IPS DF 19.7 (cell line): ENCODE measurements around the gene SSBP3.
"Not testable (repeated sequence)": the region's sequence is repeated elsewhere in the genome, so short reads cannot be mapped to it uniquely, and the experiment has no call there.

Experiments used
- DNase-seq: peaks from one replicate; pipeline ENCODE4 v3.0.0-alpha.2; 2013; ENCODE audit warnings: low read depth, low spot score

The SSBP3 gene

GRCh38 chr1:54244655-54245054, 161.5 kb downstream of the SSBP3 start:
- DNase-seq: no peak

GRCh38 chr1:54243022-54243421, 163.2 kb downstream of the SSBP3 start:
- no peak for DNase-seq

DNA sequence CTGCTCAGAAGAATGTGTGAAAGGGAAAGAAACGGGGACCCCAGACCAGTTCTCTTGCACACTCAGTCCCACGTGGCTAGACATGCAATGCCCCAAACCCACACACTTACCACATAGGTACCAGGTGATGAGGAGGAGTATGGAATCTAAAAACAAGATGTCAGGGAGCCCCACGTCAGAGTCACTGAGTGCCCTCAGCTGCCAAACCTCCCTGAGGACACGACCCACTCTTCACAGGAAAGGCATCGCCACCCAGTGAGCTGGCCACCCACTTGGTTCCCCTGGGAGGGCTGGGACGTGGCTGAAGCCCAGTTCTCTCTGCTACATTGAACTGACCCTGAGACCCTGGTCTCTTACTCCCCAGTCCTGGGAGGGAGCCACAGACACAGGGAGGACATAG, 164.8 kb downstream of the SSBP3 start:
- no peak for DNase-seq

DNA sequence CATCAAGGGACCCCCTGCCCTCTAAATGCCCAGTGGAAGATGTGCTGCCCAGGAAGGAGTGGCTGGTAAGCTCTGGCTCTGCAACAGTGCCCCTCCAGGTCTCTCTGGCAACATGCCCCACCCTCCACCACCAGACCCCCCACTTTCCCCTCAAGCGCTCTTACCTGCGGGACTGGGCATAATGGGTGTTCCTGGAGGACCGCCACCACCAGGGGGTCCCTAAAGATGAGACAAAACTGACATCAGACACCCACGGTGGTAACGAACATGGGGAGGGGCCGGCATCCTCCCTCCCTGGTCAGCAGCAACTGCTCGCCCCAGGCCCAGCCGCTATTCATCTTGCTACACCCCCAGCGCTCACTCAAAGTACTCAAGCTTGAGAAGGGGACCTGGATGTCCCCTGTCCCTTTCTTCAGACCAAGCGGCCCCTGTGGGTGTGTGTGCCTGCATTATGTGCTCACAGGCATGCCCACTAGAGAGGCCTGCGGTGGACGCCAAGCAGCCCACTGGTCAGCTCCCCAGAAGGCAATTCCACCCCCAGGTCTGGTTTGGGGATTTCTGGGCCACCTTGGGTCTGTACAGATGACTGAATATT, 165.4 kb downstream of the SSBP3 start:
- no peak for DNase-seq

DNA sequence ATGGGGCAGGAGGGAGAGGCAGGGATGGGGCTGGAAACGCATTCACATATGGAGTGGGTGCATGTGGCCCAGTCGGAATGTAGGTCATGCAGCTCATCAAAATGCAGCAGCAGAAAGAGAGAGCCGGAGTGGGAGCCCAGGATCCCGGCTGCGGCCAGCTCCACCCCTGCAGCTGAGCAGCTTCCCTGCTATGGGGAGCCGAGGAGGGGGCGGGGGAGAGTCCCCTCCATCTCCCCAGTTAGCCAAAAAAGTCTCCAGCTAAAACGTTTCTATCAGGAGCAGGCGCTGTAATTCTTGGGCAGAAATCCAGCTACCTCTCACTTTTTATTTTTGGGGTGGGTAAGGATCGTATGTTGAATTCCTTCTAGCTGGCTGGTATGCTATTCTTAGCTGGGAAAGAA, 166.6 kb downstream of the SSBP3 start:
- no peak for DNase-seq

GRCh38 chr1:54239035-54239383, 167.2 kb downstream of the SSBP3 start:
- DNase-seq: no peak

DNA sequence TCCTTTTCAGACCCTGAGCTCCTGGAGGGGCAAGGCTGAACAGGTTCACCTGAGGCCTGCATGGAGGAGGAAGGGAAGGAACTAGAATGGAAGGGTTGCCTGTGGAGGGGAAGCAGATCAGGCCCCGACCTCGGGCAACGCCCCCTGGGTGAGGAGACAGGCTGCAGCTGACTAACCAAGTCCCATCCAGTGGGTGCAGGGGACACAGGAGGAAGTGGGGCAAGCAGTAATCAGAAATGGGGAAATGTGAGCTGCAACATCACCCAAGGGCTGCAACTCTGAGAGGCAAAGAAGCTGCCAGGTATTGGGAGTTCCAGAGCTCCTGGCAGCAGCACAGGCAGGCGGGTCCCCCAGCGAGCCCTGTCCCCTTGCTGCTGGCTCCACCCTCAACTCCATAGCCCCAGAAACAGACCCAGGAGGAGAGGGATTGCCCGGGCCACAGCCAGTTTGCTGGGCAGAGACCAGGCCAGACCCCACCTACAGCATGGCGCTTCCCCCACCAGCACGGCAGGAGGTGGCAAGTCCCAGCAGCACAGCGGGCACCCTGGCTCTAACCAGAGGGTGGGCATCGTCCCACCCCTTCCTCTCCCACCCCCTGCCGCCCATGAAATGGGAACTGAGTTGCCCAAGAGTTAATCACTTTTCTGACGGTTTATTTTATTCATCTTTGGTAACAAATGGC, 167.7 kb downstream of the SSBP3 start:
- no peak for DNase-seq

GRCh38 chr1:54237586-54237985, 168.6 kb downstream of the SSBP3 start:
- DNase-seq: no peak

DNA sequence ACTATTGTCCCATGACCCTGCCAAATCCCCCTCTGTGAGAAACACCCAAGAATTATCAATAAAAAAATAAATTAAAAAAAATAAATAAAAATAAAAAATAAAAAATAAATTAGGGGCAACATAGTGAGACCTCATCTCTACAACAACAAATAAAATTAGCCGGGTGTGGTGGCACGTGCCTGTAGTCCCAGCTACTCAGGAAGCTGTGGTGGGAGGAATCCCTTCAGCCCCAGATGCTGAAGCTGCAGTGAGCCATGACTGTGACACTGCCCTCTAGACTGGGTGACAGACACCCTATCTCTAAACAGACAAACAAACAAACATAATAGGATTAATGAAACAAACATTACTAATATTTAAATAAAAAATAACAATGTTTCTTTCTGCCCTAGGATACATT, 171.9 kb downstream of the SSBP3 start:
- DNase-seq: no peak

DNA sequence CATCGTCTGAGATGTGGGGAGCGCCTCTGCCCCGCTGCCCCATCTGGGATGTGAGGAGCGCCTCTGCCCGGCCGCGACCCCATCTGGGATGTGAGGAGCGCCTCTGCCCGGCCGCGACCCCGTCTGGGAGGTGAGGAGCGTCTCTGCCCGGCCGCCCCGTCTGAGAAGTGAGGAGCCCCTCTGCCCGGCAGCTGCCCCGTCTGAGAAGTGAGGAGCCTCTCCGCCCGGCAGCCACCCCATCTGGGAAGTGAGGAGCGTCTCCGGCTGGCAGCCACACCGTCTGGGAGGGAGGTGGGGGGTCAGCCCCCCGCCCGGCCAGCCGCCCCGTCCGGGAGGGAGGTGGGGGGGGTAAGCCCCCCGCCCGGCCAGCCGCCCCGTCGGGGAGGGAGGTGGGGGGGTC, 173.0 kb downstream of the SSBP3 start:
- not testable (repeated sequence) for DNase-seq

- DNase-seq: no peak
Measured at GRCh38 chr1:54230507-54231339, 175.5 kb downstream of the SSBP3 start.

DNA sequence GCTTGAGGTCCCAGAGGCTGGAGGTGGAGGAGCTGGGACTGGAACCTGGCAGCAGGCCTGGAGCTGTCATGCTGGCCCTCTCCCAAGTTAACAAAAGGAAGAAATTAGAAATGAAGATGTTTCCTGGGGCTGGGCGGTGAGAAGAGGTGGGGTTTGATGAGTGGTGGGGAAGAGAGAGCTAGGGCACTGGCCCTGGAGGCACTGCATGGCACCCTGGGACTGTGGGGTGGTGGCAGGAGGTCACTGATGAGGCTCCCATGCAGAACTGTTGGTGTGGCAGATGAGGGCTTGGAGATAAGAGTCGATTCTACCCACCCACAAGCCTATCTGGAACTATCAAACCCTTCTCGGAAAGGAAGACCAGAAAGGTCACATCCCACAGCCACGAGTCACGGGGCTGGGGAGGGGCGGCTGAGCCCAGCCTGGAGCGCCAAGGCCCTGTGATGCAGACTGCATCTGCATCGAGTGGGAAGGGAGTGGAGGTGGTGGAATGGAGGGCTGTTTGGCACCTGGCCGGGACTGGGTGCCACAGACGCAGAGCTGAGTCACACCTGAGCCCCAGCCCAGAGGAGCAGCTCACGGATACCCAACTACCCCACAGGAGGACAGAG, 176.8 kb downstream of the SSBP3 start:
- DNase-seq: no peak

DNA sequence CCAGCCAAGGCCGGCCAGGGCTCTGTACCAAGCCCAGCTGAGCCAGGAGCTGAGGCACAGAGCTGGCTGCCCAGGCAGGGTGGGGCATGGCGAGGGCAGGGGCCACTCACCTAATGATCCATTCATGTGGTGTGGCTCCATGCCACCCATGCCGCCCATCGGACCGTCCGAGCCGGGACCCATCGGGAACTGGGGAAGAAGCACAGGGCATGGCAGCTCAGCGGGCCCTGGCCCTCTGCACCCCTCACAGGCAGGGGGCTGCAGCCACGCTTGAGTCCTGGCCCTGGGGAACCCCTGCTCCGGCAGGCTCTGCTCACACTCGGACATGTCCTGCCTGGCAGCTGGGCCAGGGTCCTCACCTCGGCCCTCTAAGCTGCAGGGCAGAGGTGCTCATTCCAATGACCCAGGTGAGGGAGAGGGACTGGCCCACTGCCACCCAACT, 177.5 kb downstream of the SSBP3 start:
- DNase-seq: no peak

DNA sequence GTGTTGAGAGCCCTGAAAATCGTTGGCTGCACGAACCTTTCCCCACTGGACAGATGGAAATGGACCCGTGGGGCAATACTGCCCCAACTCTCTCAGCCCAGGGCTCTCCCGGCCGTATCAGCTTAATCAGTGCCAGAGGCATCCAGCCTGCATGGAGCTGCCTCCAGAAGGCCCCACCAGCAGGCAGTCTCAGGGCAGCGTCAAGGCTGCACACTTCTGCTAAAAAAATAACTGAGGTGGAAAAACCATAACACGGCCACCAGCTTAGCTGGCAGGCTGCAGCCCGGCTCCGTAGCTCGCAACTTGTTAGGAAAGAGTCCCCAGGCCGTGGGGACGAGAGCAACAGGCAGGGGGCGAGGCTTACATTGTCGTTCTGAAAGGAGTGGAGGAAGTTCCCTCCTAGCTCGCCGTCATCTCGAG, 178.3 kb downstream of the SSBP3 start:
- DNase-seq: no peak

DNA sequence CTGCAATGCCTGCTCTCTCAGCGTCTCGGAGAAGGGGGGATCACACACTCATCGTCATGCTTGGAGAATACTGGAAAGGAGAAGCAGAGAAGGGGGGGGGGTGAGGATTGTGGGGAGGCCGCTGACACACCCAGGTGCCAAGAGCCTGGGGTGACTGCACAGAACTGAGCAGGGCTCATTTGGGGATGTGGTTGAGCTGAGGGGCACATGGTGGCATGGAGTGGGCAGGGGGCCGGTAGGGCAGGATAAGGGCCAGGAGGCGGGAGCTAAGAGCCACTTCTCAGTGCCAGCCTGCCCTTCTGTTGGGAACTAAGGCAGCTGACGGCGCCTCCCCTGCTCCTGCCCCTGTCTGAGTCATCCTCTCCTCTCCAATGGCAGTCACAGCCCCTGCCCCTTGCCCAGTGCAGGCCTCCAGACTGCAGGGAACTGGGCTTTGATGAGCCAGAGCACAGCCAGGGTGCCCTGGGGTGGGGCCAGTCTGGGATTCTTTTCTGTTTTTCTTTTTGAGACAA, 179.0 kb downstream of the SSBP3 start:
- DNase-seq: no peak

GRCh38 chr1:54225986-54226559, 180.1 kb downstream of the SSBP3 start:
- DNase-seq: no peak

GRCh38 chr1:54225378-54225777, 180.8 kb downstream of the SSBP3 start:
- DNase-seq: no peak

DNA sequence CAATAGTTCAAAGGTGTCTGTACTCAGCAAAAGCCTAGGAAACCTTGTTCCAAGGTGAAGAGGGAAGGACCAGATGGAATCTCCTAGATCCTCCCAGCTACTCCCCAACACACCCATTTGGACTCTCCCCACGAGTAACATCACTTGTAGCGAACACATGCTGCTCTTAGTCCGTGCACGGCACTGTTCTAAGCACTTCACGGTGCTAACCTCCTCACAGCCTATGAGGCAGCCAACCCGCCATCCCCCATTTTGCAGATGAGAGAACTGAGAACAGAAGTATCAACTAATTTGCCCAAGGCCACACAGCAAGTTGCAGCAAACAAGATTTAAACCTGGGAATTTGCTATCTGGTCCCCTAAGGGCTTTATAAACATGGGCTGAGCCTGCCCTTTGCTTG, 182.0 kb downstream of the SSBP3 start:
- no peak for DNase-seq

DNA sequence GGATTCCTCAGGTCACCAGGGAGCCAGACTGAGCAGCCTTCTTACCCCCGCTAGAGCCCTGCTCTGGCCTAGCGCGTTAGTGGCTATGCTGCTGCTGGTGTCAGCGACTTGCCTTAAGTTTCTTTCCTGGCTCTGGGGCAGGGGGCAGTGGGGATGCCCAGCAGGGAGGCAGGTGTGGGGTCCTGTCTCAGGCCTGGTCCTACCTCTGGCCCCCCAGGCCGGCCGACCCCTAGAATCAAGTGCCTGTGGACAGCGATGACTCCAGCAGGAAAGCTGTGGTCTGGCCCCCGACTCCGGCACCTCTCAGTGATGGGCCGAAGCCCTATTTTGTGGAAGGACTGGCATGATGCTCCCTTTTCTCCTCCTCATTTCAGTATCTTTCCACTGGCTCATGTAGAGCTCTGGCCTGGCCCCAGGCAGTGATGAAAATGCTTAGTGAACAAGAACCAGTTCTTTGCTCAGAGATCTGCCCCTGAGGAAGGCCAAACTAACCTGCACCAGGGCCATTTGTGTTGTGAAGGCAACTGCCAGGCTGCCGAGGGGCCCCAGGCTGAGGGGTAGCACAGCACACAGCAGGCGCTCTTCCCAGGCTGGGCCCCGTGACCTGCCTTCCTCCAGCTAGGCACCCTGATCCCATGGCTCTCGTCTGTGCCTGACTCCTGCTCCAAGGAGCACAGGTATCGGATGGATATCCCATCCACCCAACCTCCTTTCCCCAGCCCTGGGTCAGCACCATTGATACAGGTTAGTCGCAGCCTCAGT, 182.6 kb downstream of the SSBP3 start:
- DNase-seq: no peak

DNA sequence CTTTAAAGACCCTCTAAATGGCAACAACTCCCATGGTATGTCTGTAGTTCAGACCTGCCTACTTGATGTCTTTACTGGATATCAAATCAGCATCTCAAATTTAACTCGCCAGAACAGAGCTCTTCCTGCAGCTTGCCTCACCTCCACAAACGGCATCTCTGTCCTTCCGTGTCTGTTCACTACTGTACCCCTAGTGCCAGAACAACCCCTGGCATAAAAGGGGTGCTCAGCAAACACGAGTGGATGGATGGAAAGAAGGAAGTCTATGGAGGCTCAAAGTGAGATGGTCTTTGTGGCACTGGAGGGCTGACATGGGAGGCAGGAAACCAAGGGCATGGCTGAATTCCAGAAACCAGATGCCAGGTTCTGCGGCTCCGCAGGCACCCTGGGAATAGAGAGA, 183.5 kb downstream of the SSBP3 start:
- no peak for DNase-seq

DNA sequence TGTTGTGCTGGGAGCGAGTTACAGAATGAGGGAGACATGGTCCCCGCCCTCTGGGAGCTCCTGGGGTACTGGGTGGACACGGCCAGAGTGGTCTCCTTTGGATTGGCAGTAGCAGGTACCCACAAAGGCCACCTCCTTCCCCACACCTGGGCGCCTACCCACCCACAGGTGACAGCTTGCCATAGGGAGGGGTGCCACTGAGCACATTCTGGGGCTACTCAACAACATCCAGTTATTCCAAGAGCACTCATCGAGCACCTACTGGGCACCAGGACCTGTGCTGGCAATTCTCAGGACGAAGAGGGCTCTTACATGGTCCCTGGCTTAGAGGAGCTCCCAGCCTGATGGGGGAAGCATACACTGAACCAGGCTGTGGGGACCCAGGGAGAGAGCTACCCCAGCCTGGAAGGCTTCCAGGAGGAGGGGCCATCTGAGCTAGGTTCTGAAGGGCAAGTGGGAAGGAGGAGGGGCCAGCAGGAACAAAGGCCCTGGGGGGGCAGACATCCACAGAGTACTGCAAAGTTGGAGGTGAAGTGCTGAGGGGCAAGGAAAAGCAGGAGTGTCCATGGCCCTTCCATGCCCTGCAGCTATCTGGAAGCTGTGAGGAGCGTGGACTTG, 184.2 kb downstream of the SSBP3 start:
- no peak for DNase-seq
